OCI-LY3 (cell line): Measurements from ENCODE around the gene MLPH.

Experiments used
- H2AFZ ChIP-seq: fragments of 200-600, 300-600 bp; shearing (Covaris generic); 2 replicates; pipeline ENCODE4 v1.6.0; 2014; ENCODE audit warnings: antibody characterized with exemption, low read depth, low read length
- H3K27ac ChIP-seq: fragments of 200-600, 300-600 bp; sonication (generic); 2 replicates; pipeline ENCODE4 v1.5.1; 2014; ENCODE audit warnings: mild to moderate bottlenecking, low read length, moderate library complexity, mixed read lengths
- H3K27me3 ChIP-seq: fragments of 200-600, 300-600 bp; sonication (generic); 2 replicates; pipeline ENCODE4 v1.6.1; 2014; ENCODE audit warnings: low read depth, low read length, mixed read lengths
- H3K36me3 ChIP-seq: fragments of 200-600, 300-600 bp; sonication (generic); replicated peaks from 2 replicates; pipeline ENCODE3; 2014; ENCODE audit warnings: low read depth, low read length, mixed read lengths
- H3K4me1 ChIP-seq: fragments of 300-600, 200-600 bp; sonication (generic); 2 replicates; pipeline ENCODE4 v1.6.1; 2014; ENCODE audit warnings: low read length, mixed read lengths
- H3K4me2 ChIP-seq: fragments of 200-600, 300-600 bp; sonication (generic); 2 replicates; pipeline ENCODE4 v1.6.1; 2014; ENCODE audit warnings: low read length, mixed read lengths
- H3K4me3 ChIP-seq: fragments of 300-600, 200-600 bp; sonication (generic); 2 replicates; pipeline ENCODE4 v1.5.1; 2014; ENCODE audit warnings: antibody characterized with exemption, mild to moderate bottlenecking, low read length, moderate library complexity
- H3K79me2 ChIP-seq: fragments of 300-600, 200-600 bp; shearing (Covaris generic); 2 replicates; pipeline ENCODE4 v1.6.1; 2014; ENCODE audit warnings: mild to moderate bottlenecking, low read length, mixed read lengths
- H3K9ac ChIP-seq: fragments of 300-600, 200-600 bp; shearing (Covaris generic); 2 replicates; pipeline ENCODE4 v1.6.0; 2014; ENCODE audit warnings: mild to moderate bottlenecking, low read length, moderate library complexity
- H3K9me3 ChIP-seq: fragments of 200-600, 300-600 bp; shearing (Covaris generic); 2 replicates; pipeline ENCODE4 v1.6.1; 2014; ENCODE audit warnings: low read length, mixed read lengths; ENCODE audit not compliant: insufficient read depth
- H4K20me1 ChIP-seq: fragments of 200-600, 300-600 bp; sonication (generic); 2 replicates; pipeline ENCODE4 v1.6.1; 2016; ENCODE audit warnings: low read length, mixed read lengths; ENCODE audit not compliant: insufficient read depth
- CTCF ChIP-seq: fragments of 200-600, 300-600 bp; sonication (generic); IDR thresholded peaks from 2 replicates; pipeline ENCODE4 v1.5.1; 2014; ENCODE audit warnings: antibody characterized with exemption, low read length, low read depth
- EZH2phosphoT487 ChIP-seq: fragments of 200-600 bp; shearing (Covaris generic); IDR thresholded peaks from 2 replicates; pipeline ENCODE4 v1.6.1; 2018; ENCODE audit warnings: antibody characterized with exemption, mixed run types, low read depth

The MLPH gene

GRCh38 chr2:237570776-237571335, 83.8 kb downstream of the MLPH start:
- Histone ChIP-seq H3K9ac (no peak overlapping the region), H3K4me1 (peaks cover 10% of the 10 kb centered on the region; the same call in 1 of the 2 replicates), H3K79me2 (no peaks in the 10 kb centered on the region), H3K9me3 (no peaks in the 10 kb centered on the region), H2AFZ (no peak overlapping the region), H3K4me3 (no peak overlapping the region), H4K20me1 (no peaks in the 10 kb centered on the region), H3K36me3 (no peaks in the 10 kb centered on the region), H3K4me2 (no peak overlapping the region), H3K27me3 (no peaks in the 10 kb centered on the region), H3K27ac (no peak overlapping the region)
- TF ChIP-seq EZH2phosphoT487 (no peak), CTCF (no peak)

GRCh38 chr2:237571551-237571950, 84.5 kb downstream of the MLPH start:
- Histone ChIP-seq H4K20me1 (no peaks in the 10 kb centered on the region), H2AFZ (no peak overlapping the region)

GRCh38 chr2:237572021-237572741, 85.1 kb downstream of the MLPH start:
- H2AFZ ChIP-seq, result peak overlapping the region; percentile 96

More at GRCh38 chr2:237571551-237571950, 84.5 kb downstream of the MLPH start:
- Histone ChIP-seq H3K9ac (no peak overlapping the region), H3K4me3 (no peak overlapping the region), H3K4me1 (peaks cover 10% of the 10 kb centered on the region; the same call in 1 of the 2 replicates), H3K79me2 (no peaks in the 10 kb centered on the region), H3K36me3 (no peaks in the 10 kb centered on the region), H3K27me3 (no peaks in the 10 kb centered on the region), H3K4me2 (peak overlapping the region; percentile 34; the same call in 1 of the 2 replicates), H3K9me3 (no peaks in the 10 kb centered on the region), H3K27ac (no peak overlapping the region)
- no peak for TF ChIP-seq CTCF
- TF ChIP-seq EZH2phosphoT487, result no peak

More at GRCh38 chr2:237572021-237572741, 85.1 kb downstream of the MLPH start:
- H3K4me1 ChIP-seq, result peaks cover 10% of the 10 kb centered on the region; the same call in 1 of the 2 replicates
- TF ChIP-seq EZH2phosphoT487 (no peak), CTCF (peak; percentile 94)
- no peaks in the 10 kb centered on the region for H3K9me3 ChIP-seq
- peak overlapping the region; percentile 46 for H3K9ac ChIP-seq
- H3K79me2 ChIP-seq, result no peaks in the 10 kb centered on the region
- no peaks in the 10 kb centered on the region for H4K20me1 ChIP-seq
- peak overlapping the region; percentile 62 for H3K4me3 ChIP-seq
- no peaks in the 10 kb centered on the region for H3K36me3 ChIP-seq
- no peaks in the 10 kb centered on the region for H3K27me3 ChIP-seq
- no peak overlapping the region for H3K27ac ChIP-seq
- H3K4me2 ChIP-seq, result peak overlapping the region; percentile 82
